HG03039 (cell line): ENCODE measurements around the gene DUOXA2.
"Not testable (repeated sequence)": the region's sequence is repeated elsewhere in the genome, so short reads cannot be mapped to it uniquely, and the experiment has no call there.

Experiments used
- ATAC-seq: cut with Tn5 transposase; IDR thresholded peaks from one replicate; pipeline ENCODE4 v1.9.1; 2021; ENCODE audit warnings: mild to moderate bottlenecking, moderate library complexity; ENCODE audit not compliant: unreplicated experiment

Gene DUOXA2

DNA sequence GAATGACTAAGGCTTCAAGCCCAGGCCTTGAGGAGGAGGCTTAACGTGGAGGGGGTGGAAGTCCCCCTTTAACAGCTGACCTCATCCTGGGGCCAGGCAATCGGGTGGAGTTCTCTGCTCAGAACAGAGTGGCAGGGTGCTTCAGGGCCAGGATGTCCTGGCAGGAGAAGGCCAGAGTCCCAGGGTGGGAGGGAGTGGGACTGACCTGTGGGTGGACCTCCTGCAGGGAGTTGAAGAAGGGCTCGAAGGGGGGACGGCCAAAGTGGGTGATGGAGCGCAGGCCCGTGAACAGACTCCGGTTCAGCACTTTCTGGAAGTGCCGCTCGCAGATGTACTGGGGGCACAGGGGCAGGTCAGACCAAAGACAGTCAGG lies 19.8 kb upstream of the DUOXA2 start:
- no peak for ATAC-seq

DNA sequence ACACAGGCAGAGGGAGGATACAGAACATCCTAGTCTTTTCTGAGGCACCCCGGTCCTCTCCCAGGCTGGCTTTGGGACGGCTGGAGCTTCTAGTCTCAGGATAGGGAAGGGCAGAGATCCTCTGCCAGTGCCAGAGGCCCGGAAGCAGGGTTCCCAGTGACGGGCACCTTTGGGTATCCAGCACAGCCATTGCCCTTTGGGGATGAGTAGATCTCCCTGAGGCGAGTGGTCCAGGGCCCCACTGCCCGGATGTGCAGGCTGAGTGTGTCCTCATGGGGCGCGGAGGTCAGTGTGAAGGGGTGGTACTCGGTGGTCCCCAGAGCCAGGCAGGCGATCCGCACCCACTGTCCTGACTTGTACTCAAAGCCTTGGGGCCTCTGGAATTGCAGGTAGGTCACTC lies 18.5 kb upstream of the DUOXA2 start:
- no peak for ATAC-seq

DNA sequence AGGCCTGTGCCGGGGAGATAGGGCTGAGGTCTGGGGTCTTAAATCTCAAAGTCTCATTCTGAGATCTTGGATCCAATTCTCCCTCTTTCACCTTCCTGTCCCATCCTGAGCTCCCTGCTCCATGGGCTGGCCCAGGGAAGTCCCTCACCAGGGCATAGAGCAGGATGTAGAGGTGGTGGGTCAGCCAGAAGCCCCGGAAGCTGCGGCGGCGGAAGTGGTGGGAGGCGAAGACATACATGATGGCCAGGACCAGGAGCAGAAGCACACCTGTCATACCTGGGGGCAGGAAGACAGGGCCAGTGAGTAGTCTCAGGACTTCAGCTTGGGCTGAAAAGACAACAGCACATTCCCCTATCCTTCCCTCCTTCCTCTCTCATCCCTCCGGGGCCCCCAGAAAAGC lies 16.7 kb upstream of the DUOXA2 start:
- no peak for ATAC-seq

DNA sequence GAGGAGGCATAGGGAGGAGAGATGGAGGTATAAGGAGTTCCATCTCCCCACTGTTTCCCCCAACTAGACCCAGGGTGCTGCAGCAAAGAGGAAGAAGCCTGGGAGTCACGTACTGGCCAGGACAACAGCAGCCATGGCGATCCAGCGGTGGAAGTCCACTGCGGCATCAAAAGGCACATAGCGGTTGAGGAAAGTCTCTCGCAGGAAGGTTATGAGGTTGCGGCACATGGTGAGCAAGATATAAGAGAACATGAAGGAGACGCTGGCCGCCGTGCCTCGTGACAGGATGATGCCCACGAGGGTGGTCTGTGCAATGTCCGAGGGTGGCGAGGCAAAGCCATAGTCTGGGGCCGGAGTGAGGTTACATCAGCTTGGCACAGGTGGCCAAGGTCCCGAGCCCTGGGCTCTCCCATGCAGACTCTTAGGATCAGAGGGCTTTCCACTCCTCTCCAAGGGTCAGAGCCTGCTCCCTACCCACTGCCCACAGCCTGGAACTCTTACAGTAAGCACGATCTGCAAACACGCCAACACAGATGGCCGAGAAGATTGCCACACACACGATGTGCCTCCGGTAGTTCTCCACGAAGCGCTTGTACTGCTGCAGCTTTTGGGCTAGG lies 14.5 kb upstream of the DUOXA2 start:
- ATAC-seq: no peak

DNA sequence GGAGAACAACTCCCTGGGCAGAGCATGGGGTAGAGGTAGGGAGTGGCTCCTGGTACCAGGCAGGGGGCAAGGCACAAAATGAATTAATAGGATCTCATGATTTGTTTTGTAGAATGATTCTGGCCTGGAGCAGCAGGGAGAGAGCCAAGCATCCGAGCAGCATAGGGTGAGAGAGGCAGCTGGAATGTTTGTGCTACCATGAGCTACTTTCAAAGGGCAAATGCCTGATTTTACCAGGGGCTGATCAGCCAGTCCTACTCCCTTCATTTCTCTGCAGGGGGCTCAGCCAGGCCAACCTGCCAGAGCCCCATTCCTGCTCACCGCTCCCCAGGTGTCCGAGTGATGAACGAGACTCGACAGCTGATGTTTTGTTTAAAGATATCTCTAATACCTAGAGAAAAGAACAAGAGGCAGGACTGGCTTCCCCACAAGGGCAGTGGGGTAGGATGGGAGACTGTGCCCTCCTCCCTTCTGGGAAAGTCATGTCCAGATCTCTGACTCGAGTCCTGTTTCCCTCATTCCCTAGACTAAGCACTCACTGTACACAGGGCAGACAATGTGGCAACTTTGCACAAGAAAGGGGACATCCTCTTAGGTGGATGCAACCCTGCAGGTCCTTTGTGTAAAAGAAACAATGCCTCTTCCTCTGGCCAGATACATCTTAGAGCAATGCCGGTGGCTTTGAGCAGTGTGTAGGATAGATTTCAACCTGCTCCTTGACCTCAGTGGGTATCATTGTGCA lies 13.1 kb upstream of the DUOXA2 start:
- ATAC-seq: no peak

DNA sequence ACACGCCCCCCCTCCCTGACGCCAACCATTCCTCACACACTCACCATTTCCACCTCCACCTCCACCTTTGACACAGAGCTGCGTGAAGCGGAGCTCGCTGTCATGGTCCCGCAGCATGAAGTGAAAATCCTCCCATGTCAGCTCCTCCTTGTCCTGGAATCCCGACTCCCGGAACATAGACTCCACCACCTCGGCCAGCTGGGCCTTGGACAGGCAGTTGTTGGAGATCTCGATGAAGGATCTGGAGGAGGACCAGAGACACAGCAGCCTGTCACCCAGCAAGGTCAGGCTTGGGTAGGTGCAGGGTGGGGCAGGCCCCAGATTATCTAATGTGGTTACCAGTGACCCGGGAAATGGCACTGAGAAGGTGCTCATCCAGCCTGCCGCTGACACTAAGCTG lies 12.4 kb upstream of the DUOXA2 start:
- no peak for ATAC-seq

DNA sequence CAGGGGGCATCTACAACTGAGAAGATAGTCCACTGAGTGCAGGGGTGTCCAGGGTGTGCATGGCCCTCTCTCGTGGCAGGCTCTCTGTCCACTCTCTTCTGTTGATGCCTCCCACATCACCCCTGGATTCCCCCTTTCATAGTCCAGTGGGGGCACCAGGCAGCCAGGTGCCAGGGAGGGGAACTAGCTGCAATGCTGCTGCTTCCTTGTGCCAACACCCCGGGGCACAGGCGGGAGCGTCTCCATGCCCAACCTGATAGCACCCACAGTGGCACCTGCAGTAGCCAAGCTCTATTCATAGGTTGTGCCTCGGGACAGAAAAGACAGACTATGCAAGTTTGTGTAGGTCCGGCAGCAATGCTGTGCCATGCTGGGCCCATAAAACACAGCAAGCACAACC lies 11.9 kb upstream of the DUOXA2 start:
- no peak for ATAC-seq

DNA sequence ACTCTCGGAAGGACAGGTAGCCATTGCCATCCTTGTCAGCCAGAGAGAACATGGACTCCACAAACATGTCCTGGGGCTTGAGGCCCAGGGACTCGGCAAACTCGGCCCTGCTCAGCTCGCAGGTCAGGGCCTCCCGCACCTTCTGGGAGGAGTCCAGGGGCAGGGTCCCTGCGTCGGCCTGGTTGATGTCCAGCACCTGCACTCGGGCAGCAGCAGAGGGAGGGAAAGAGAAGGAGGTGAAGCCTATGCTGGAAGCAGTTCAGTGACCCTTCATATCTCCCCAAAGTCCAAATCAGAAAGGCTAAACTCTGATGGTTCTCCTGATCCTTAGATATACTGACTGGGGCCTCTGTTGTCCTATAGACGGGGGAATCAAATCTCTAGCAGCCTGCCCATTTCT lies 10.0 kb upstream of the DUOXA2 start:
- ATAC-seq: not testable (repeated sequence)

DNA sequence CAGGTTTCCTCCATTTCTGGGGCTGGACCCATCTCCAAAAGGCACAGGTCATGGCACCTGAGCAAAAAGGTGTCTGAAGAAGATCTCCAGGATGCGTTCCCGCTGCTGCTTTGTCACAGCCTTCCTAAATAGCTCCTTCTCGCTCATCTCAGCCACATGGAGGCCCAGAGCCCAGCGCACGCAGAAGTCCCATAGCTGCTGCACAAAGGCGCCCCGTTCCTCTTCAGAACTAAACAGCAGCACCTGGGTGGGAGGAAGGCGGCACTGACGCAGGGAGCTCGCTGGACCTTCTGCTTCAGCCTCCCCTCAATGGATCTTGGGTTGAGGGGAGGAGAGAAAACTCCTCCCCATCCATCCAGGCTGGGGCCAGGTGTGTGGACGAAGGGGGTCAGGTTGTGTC lies 8.5 kb upstream of the DUOXA2 start:
- no peak for ATAC-seq

DNA sequence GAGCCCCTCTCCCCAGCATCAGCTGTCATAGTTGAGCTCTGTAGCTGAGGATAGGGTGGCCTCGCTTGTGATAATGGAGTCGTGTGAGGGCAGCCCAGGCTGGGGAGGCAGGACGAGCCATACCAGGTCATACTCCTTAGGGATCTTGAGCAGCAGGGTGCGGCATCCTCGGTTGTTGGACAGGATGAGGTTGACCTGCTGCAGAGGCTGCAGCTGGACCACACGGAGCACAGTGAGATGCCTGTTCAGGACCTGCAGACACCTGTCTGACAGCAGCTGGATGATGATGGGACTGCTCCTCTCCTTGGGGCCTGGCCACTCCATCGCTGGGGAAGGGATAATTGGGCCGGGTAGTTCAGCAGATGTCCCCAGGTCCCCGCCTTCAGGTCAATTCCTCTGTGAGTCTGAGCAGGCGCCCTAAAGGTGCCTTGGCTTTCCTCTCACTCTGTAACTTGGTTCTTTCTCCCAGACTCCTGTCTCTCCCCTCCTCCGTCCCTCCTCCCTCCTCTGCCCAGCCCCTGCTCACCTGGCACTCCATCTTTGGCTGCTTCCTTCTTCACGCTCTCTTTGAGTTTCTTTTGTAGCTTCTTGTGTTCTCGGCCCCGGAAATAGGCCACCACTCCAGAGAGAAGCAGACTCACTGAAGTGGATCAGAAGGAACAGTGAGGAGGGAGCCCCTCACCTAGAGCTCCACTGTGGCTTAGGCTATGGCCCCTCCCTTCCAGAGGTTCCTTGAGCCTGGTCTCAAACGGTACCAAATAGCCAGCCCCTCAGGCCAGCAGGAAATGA lies 7.9 kb upstream of the DUOXA2 start:
- ATAC-seq: no peak

DNA sequence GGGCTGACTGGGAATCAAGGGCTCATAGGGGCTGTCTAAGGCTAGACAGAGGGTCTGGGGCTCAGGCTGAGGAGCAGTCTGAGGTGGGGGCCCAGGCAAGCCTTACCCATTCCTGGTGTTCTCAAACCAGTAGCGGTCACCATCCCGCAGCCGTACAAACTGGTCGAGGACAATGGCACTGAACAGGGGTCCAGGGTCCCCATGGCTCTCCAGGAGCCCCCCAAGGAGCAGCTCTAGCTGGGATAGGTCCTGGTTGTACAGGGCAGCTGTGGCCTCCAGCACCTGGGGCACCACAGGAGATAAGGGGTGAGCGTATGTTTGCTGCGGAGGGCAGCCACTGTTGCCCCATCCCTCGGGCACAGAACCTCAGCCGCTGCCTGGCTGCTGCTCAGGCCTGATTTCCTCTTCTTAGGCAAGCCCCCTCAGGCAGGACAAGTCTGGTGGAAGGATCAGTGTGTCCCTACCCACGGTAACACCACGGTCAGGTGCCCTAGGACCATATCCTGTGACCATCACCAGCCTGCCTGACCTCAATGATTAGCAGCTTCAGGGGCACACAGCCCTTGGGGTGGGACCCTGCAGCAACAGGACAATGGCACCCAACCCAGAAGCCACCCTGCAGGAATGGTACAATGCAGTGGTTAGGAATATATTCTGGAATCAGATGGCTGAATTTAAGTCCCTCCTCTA lies 6.0 kb upstream of the DUOXA2 start:
- ATAC-seq: no peak

DNA sequence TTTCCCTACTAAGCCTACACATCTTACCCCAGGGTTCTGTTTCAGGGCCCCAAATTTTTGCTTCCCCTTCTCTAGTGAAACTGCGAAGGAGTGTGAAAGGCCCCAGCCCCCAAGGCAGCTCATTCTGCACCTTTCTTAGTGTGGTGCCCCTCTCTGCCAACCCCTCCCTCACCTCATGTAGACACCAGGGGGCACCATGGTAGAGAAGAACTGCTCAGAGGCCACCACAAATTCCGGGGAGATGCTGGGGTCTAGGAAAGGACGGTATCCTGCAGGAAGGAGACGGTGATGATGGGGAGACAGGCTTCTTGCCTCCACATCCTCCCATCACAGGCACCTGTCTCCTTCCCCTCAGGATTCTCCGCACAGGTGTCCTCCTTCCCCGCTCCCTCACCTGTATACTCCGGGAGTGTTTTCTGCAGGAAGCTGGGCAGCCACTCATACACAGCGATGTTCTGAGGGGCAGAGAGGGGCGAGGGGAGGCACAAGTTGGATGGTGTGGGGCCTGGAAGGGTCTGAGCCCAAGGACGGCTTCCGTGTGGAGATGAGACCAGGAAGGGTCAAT lies 3.8 kb upstream of the DUOXA2 start:
- no peak for ATAC-seq

DNA sequence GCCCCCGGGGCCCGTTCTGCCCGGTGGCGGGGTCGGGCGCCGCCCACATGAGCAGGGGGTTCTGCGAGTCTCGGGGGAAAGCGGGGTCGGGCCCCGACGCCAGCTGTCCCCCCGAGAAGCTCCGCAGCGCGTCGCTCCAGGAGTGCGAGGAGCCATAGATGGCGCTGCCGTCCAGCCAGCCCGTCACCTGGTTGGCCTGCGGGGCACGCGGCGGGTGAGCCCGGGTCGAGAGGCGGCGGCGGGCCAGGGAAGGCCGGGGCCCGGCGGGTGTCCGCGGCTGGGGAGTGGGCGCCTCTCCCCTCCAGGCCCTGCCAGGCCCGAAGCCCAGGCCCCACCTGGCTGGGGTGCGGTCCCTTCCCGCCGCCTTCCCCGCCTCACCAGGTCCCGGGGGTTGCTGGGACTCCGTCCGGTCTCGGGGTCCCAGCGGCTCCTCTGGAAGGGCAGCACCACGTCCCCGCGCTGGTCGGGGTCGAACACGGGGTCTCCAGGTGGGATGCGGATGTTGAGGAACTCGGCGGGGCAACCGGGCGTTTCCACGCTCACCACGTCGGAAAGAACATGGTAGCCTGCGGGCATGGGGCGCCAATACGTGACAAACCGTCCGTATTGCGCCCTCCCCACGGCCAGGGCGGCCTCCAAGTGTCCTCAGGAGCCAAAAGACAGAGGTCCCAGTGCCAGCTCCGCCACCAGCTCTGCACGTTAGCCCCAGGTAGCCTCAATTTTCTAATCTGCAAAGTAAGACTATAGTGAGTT lies 2.6 kb upstream of the DUOXA2 start:
- ATAC-seq: no peak

DNA sequence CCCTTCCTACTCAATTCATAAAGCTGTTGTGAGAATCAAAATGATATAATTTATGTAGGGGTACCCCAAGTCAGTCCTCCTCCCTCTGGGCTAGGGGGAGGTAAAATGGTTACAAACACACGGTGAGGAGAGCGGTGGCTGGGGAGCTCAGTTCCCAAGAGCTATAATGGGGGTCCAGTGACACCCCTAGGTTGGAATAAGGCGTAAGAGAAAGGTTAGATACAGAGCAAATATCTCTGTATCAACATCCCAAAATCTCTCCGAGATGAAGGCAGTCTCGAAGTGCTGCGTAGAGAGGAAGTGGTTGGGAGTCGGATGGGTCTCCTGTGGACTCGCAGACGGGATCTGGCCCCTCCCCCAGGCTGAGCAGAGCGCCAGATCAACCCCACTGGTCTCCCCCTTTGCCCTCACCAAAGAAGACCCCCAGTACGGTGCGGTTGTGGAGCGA lies 2.0 kb upstream of the DUOXA2 start:
- no peak for ATAC-seq

DNA sequence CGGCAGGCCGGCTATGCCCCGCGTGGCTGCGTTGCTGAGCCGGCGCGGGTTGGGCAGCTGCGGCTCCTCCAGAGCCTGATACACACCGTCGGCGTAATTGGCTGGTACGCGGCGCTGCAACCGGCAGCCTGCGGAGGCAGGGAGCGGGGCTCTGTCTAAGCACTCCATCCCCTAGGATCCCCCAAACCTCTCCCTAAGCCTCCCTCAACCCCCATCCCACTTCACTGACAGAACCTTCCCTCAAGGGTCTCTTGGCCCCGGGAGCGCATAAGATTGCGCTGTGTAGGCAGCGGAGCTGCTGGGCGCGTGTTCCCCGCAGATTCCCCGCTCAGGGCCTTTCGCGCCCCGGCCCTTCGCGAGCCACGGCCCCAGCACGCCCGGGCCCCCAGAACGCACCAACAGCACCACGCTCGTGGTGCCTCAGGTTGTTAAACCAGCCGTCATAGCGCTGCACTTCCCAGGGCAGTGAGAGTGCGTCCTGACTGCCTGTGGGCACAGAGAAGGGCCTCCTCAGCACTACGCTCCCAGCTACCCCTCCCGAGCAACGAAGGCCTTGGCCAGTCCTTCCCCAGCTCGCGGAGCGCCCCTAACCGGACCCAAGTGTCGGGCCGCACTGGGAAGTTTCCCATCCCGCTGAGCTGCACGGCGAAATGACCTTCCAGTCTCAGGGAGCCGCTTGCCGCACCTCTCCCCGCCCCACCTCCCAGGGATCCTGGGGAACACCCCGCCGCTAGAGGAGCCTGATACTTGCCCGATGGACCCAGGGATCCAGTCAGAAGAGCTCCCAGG lies 1.3 kb upstream of the DUOXA2 start:
- ATAC-seq: no peak

DNA sequence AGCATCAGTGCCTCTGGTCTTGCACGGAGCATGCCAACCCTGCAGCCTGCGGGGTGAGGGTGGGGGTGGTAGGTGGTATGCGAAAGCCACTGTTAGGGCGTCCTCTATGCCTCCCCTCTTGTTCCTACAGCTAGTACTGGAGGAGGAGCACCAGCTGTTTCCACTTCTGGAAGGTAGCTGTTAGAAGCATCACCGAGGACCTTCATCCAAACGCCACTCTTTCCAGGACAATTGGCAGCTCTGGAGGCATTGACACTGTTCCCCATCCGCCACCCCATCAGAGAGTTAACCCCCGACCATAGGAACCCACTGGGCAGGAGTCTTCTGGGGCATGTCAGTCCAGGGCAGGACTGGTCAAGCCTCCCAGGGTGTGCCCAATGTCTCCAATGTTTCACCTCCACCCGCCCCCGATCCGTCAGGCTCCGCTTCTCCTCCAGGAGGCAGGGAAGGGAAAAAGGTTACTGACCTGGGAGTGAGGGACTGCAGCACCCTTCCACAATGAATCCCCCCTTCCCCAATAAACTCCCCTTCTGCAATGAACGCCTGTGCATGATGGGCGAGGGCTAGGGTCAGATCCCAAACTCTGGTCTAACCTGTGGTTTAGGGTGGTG lies 641 bp upstream of the DUOXA2 start:
- no peak for ATAC-seq

DNA sequence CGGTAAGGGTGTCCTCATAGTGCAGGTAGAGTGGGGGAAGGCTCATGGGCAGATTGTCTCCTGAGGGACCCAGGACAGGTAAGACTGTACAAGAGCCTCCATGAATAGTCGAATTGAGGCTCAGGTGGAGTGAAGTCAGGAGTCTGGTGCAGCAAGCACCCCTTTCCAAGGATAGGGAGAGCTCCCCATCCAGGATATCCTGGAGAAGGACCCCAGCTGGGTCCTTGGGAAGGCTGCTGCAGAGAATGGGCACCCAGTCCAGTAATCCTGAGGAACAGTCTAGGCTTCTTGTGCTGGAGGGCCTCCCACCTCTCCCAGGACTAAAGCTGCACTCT lies 592 bp downstream of the DUOXA2 start:
- ATAC-seq: no peak

DNA sequence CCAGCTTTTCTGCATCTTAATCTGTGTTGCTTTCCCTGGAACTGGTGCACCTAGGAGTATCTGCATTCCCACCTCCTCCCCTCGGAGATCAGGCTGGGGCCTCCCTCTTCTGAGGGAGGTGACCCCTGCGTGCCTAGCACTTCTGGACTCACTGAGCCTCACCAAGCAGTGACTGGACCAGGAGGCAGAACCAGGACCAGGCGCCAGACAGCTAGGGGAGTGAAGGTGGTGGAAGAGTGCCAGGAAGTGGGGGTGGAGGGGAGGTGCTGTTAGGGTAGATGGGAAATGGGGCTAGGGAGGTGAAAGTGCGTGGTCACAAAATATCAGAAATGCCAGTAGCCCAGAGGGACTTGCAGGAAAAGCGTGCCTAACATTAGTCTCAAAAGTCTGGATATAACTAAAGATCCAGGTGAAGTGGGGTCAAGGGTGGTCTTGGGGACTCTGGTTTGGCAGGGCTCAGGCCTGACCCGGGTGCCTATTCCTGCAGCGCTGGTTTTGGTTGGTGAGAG lies 1.2 kb downstream of the DUOXA2 start:
- no peak for ATAC-seq

DNA sequence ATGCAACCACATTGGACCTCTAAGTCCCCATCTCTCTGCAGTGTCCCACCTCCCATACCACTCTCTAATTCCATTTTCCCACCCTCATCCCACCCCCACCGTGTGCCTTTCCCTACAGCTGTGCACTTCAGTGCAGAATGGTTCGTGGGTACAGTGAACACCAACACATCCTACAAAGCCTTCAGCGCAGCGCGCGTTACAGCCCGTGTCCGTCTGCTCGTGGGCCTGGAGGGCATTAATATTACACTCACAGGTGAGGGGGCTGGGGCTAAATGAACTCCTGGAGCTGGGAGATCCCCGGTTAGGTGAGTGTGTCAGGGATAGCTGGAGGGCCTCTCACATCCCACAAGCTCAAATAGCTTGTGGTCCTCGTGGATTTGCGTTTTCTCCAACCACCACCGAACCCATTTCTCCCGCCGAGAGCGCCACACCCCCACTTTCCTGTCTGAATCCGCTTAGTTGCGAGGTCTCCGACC lies 1.9 kb downstream of the DUOXA2 start:
- ATAC-seq: no peak
